HL-60 (cell line): ENCODE data around the gene CENPC.
A peak's percentile ranks its signal among the peaks of the same experiment; 100 is the strongest.

Experiments used
- DNase-seq, 2 experiments: peaks; one replicate each; pipeline ENCODE4 v3.0.0-alpha.2; 2010 to 2020; ENCODE audit warnings: low read depth in 1 of 2, low spot score in 1 of 2
- H3K27ac ChIP-seq: fragments of 250-450 bp; sonication (Bioruptor Pico); replicated peaks from 2 replicates; pipeline ENCODE4 v1.5.1; 2020; ENCODE audit warnings: mild to moderate bottlenecking, moderate library complexity
- H3K27me3 ChIP-seq: fragments of 250-450 bp; sonication (Bioruptor Pico); 2 replicates; pipeline ENCODE4 v1.5.1; 2021; ENCODE audit warnings: mild to moderate bottlenecking, moderate library complexity; ENCODE audit not compliant: insufficient read depth, poor library complexity, severe bottlenecking
- H3K4me3 ChIP-seq: replicated peaks from 2 replicates; pipeline ENCODE4 v1.5.1; 2011; ENCODE audit warnings: mild to moderate bottlenecking, control low read depth, low read length; ENCODE audit not compliant: insufficient read depth
- CTCF ChIP-seq: IDR thresholded peaks from one replicate; pipeline ENCODE4 v1.5.1; 2011; ENCODE audit warnings: low read length, control low read depth, inconsistent platforms; ENCODE audit not compliant: insufficient read depth
- GABPA ChIP-seq: IDR thresholded peaks from 2 replicates; pipeline ENCODE4 v1.6.1; 2012; ENCODE audit warnings: low read depth
- POLR2AphosphoS5 ChIP-seq: IDR thresholded peaks from 2 replicates; pipeline ENCODE4 v1.6.1; 2012; ENCODE audit warnings: low read depth
- REST ChIP-seq: IDR thresholded peaks from 2 replicates; pipeline ENCODE4 v1.6.1; 2012; ENCODE audit warnings: low read depth; ENCODE audit not compliant: insufficient replicate concordance
- SPI1 ChIP-seq: IDR thresholded peaks from 2 replicates; pipeline ENCODE4 v1.6.1; 2012; ENCODE audit warnings: low read depth, mild to moderate bottlenecking, borderline replicate concordance

The CENPC gene

GRCh38 chr4:67550451-67550850 lies 5.1 kb upstream of the CENPC start:
- no peak for DNase-seq
- no peaks in the 10 kb centered on the region for H3K27me3 ChIP-seq
- no peak overlapping the region for H3K27ac ChIP-seq
- no peak overlapping the region for H3K4me3 ChIP-seq
- TF ChIP-seq GABPA (no peak), POLR2AphosphoS5 (no peak)

- Histone ChIP-seq H3K27me3 (no peaks in the 10 kb centered on the region), H3K4me3 (no peak overlapping the region), H3K27ac (no peak overlapping the region)
- DNase-seq, result no peak
- TF ChIP-seq SPI1 (no peak), POLR2AphosphoS5 (no peak), GABPA (no peak), REST (no peak), CTCF (no peak)
Observed at GRCh38 chr4:67549123-67549522, 3.8 kb upstream of the CENPC start.

GRCh38 chr4:67546971-67547370 lies 1.7 kb upstream of the CENPC start:
- no peaks in the 10 kb centered on the region for H3K27me3 ChIP-seq
- no peak for DNase-seq
- no peak overlapping the region for H3K27ac ChIP-seq
- TF ChIP-seq SPI1 (no peak), REST (no peak), CTCF (no peak), POLR2AphosphoS5 (no peak), GABPA (no peak)
- no peak overlapping the region for H3K4me3 ChIP-seq

GRCh38 chr4:67546004-67546356 lies 677 bp upstream of the CENPC start:
- TF ChIP-seq POLR2AphosphoS5, result no peak
- TF ChIP-seq GABPA, result no peak
- TF ChIP-seq SPI1, result no peak
- no peak for TF ChIP-seq CTCF
- TF ChIP-seq REST, result no peak
- DNase-seq, result no peak
- peak overlapping the region; percentile 97 for H3K27ac ChIP-seq
- peak overlapping the region; percentile 78 for H3K4me3 ChIP-seq
- H3K27me3 ChIP-seq, result no peaks in the 10 kb centered on the region
